ENCODE data around the gene KLHL14.

KLHL14 gene

GRCh38 chr18:32724071-32724749 is 48.6 kb downstream of the KLHL14 start:
- no peak for TF ChIP-seq CTCF (IDR thresholded peaks at IDR 0.05)
- no peak for DNase-seq (ENCODE audit: low spot score)

GRCh38 chr18:32722279-32722678 is 50.5 kb downstream of the KLHL14 start:
- DNase-seq (ENCODE audit: low spot score) = no peak
- Histone ChIP-seq H3K27ac (no peak overlapping the region), H3K4me3 (no peak overlapping the region)
- no peak for TF ChIP-seq CTCF (IDR thresholded peaks at IDR 0.05)

More at GRCh38 chr18:32724071-32724749, 48.6 kb downstream of the KLHL14 start:
- no peak overlapping the region for H3K4me3 ChIP-seq
- no peak overlapping the region for H3K27ac ChIP-seq

- Histone ChIP-seq H3K4me3 (no peak overlapping the region), H3K27ac (no peak overlapping the region)
- no peak for TF ChIP-seq CTCF (IDR thresholded peaks at IDR 0.05)
- no peak for DNase-seq (ENCODE audit: low spot score)
Observed at GRCh38 chr18:32717126-32717525, 55.7 kb downstream of the KLHL14 start.

- no peak for DNase-seq (ENCODE audit: low spot score)
- Histone ChIP-seq H3K27ac (no peak overlapping the region), H3K4me3 (no peak overlapping the region)
- peak; percentile 28 for TF ChIP-seq CTCF (IDR thresholded peaks at IDR 0.05)
Observed at GRCh38 chr18:32714571-32715148, 58.2 kb downstream of the KLHL14 start.

GRCh38 chr18:32712860-32713259 is 60.0 kb downstream of the KLHL14 start:
- TF ChIP-seq CTCF (IDR thresholded peaks at IDR 0.05) = no peak
- no peak overlapping the region for H3K4me3 ChIP-seq

GRCh38 chr18:32711862-32712261 is 61.0 kb downstream of the KLHL14 start:
- no peak overlapping the region for H3K4me3 ChIP-seq
- no peak for DNase-seq (ENCODE audit: low spot score)
- no peak overlapping the region for H3K27ac ChIP-seq
- TF ChIP-seq CTCF (IDR thresholded peaks at IDR 0.05) = no peak

More at GRCh38 chr18:32712860-32713259, 60.0 kb downstream of the KLHL14 start:
- no peak overlapping the region for H3K27ac ChIP-seq
- no peak for DNase-seq (ENCODE audit: low spot score)

DNA sequence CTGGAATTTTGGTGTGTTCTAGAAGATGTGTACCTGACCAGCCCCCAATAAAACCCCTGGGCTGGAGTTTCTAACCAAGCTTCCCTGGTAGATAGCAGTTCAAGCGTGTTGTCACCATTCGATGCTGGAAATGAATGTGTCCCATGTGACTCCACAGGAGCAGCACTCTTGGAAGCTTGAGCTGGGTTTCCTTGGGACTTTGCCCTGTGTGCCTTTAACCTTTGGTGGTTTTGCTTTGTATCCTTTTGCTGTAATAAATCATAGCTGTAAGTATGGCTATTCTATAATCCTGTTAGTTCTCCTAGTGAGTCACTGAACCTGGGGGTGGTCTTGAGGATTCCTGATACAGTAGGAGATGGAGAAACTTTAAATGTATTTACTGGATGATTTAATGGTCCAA is 65.2 kb downstream of the KLHL14 start:
- DNase-seq (ENCODE audit: low spot score) = no peak
- TF ChIP-seq CTCF (IDR thresholded peaks at IDR 0.05) = no peak

More for the DNA sequence above, 65.2 kb downstream of the KLHL14 start:
- Histone ChIP-seq H3K4me3 (no peak overlapping the region), H3K27ac (no peak overlapping the region)

Data from coronary artery (tissue), 2 donors.